Transverse colon (tissue), 4 donors: Measurements from ENCODE around the gene MRPL1. TPM values are rescaled to one million over a fixed set of nuclear protein-coding genes. Genes with fewer than 3 reads are reported as not detected.

ENCODE experiments used
- DNase-seq: peaks from one replicate; pipeline ENCODE4 v3.0.0-alpha.2; 2019
- H3K27ac ChIP-seq, 4 donors: fragments of 200-600 bp; sonication (generic); 2 replicates each; pipeline ENCODE4 v1.5.1; 2016 to 2018; ENCODE audit warnings: inconsistent platforms in 4 of 4
- H3K27me3 ChIP-seq: fragments of 200-600 bp; sonication (generic); 2 replicates; pipeline ENCODE4 v1.5.1; 2017; ENCODE audit warnings: inconsistent platforms
- H3K36me3 ChIP-seq, 4 donors: fragments of 200-600 bp; sonication (generic); 2 replicates each; pipeline ENCODE4 v1.5.1; 2017 to 2019; ENCODE audit warnings: inconsistent platforms in 4 of 4
- H3K4me1 ChIP-seq, 4 donors: fragments of 200-600 bp; sonication (generic); 2 replicates each; pipeline ENCODE4 v1.5.1; 2017 to 2020; ENCODE audit warnings: inconsistent platforms in 4 of 4
- H3K4me3 ChIP-seq, 4 donors: fragments of 200-600 bp; sonication (generic); 1 replicate in 1 of 4; 2 replicates in 3 of 4; pipeline versions ENCODE4 v1.5.1 to v1.6.1; 2017 to 2019; ENCODE audit warnings: inconsistent platforms in 4 of 4
- H3K9me3 ChIP-seq, 2 donors: fragments of 200-600 bp; sonication (generic); 2 replicates each; pipeline ENCODE4 v1.5.1; 2017 to 2019; ENCODE audit warnings: inconsistent platforms in 2 of 2
- CTCF ChIP-seq, 5 experiments: fragments of 200-600 bp in 3 of 5; fragments of 450-650 bp in 2 of 5; sonication (generic) in 3 of 5; IDR thresholded peaks; 1 replicate in 2 of 5; 2 replicates in 3 of 5; pipeline ENCODE4 v1.5.1; 2016 to 2017; ENCODE audit warnings: antibody characterized with exemption in 5 of 5, inconsistent platforms in 3 of 5, mild to moderate bottlenecking in 2 of 5, moderate library complexity in 1 of 5
- EP300 ChIP-seq: sonication (generic); formaldehyde crosslinking; IDR thresholded peaks from one replicate; pipeline ENCODE4 v1.6.1; 2017; ENCODE audit warnings: antibody characterized with exemption, low read depth
- POLR2A ChIP-seq: fragments of 450-650 bp; IDR thresholded peaks from one replicate; pipeline ENCODE4 v1.6.1; 2016; ENCODE audit warnings: antibody characterized with exemption, mild to moderate bottlenecking, moderate library complexity
- POLR2AphosphoS5 ChIP-seq, 3 donors: sonication (generic); formaldehyde crosslinking; IDR thresholded peaks; one replicate each; pipeline ENCODE4 v1.6.1; 2016; ENCODE audit warnings: antibody characterized with exemption in 3 of 3
- WGBS, 2 donors: methylation state at CpG; one replicate each; pipeline ENCODE4 v1.1.5; 2018; ENCODE audit warnings: low coverage in 1 of 2; 5-methylcytosine and 5-hydroxymethylcytosine counted together
- in situ Hi-C, 4 donors: fragments of 200-750 bp; cut with MboI; loops; one replicate each; pipeline versions ENCODE4 v1.15.0 to v1.15.1; 2017; ENCODE audit warnings: low sequenced_read_pairs in 3 of 4, low pct_ligation_motif_present in 1 of 4, low pct_unique_long_range_greater_than_20kb in 1 of 4
- intact Hi-C: fragments of 100-400 bp; cut with DNase I; formaldehyde crosslinking; loops from one replicate; pipeline ENCODE4 v1.15.1; 2023; ENCODE audit warnings: low total_unique reads
- total RNA-seq, 4 donors: library from RNA; depleted of rRNA; stranded (reverse); fragments of >200 nt; gene quantifications; one replicate each; pipeline ENCODE4 v1.1.0, GENCODE V29; 2016

MRPL1 gene
- total RNA-seq, 4 donors from 2014 or later, result 3.7 to 31.8 (median 19.6) TPM

- no peaks in the 10 kb centered on the region for H3K27me3 ChIP-seq
- no peaks in the 10 kb centered on the region for H3K9me3 ChIP-seq
- in situ Hi-C loops, result no loop called here
- no peak overlapping the region for H3K4me3 ChIP-seq
- no peaks in the 10 kb centered on the region for H3K36me3 ChIP-seq
- H3K27ac ChIP-seq, result peak overlapping the region in 2 of 4 donors; percentile 4 to 35
- TF ChIP-seq POLR2A (no peak), CTCF (IDR thresholded peaks at IDR 0.05) (no peak), POLR2AphosphoS5 (IDR thresholded peaks at IDR 0.05) (no peak), EP300 (no peak)
- intact Hi-C loops, result no loop called here
- DNase-seq, result no peak
- no peaks in the 10 kb centered on the region for H3K4me1 ChIP-seq
These were observed 35.3 kb upstream of the MRPL1 start for GRCh38 chr4:77827343-77827742.

GRCh38 chr4:77833126-77833724 is 29.4 kb upstream of the MRPL1 start:
- H3K4me1 ChIP-seq, result no peaks in the 10 kb centered on the region
- H3K27ac ChIP-seq, result no peak overlapping the region
- no peak for DNase-seq
- H3K4me3 ChIP-seq, result no peak overlapping the region
- WGBS, 2 donors, result 66 to 72% methylated on average over 2 of the region's 2 CpGs
- no peaks in the 10 kb centered on the region for H3K36me3 ChIP-seq
- no peak for TF ChIP-seq CTCF (IDR thresholded peaks at IDR 0.05)
- TF ChIP-seq POLR2AphosphoS5 (IDR thresholded peaks at IDR 0.05), result no peak
- TF ChIP-seq EP300, result no peak
- no peak for TF ChIP-seq POLR2A
- no peaks in the 10 kb centered on the region for H3K9me3 ChIP-seq
- in situ Hi-C loops, result no loop called here
- H3K27me3 ChIP-seq, result no peaks in the 10 kb centered on the region
- intact Hi-C loops, result no loop called here

GRCh38 chr4:77834403-77834802 is 28.2 kb upstream of the MRPL1 start:
- Histone ChIP-seq H3K36me3 (no peaks in the 10 kb centered on the region), H3K27me3 (no peaks in the 10 kb centered on the region), H3K9me3 (no peaks in the 10 kb centered on the region), H3K27ac (no peak overlapping the region), H3K4me3 (no peak overlapping the region), H3K4me1 (no peaks in the 10 kb centered on the region)
- 72 to 74% methylated on average over 4 of the region's 4 CpGs for WGBS, 2 donors
- no peak for DNase-seq
- intact Hi-C loops, result no loop called here
- TF ChIP-seq EP300 (no peak), POLR2A (no peak)
- in situ Hi-C loops, result no loop called here

GRCh38 chr4:77843628-77844027 is 19.0 kb upstream of the MRPL1 start:
- Histone ChIP-seq H3K27ac (no peak overlapping the region), H3K27me3 (no peaks in the 10 kb centered on the region), H3K4me3 (no peak overlapping the region), H3K4me1 (no peaks in the 10 kb centered on the region), H3K9me3 (no peaks in the 10 kb centered on the region), H3K36me3 (no peaks in the 10 kb centered on the region)
- WGBS, 2 donors, result 44 to 73% methylated on average over 1 of the region's 1 CpG
- in situ Hi-C loops, result no loop called here
- intact Hi-C loops, result no loop called here
- DNase-seq, result no peak
- TF ChIP-seq EP300 (no peak), POLR2A (no peak), CTCF (IDR thresholded peaks at IDR 0.05) (no peak), POLR2AphosphoS5 (IDR thresholded peaks at IDR 0.05) (no peak)

GRCh38 chr4:77844363-77844762 is 18.3 kb upstream of the MRPL1 start:
- Histone ChIP-seq H3K36me3 (no peaks in the 10 kb centered on the region), H3K27me3 (no peaks in the 10 kb centered on the region), H3K9me3 (no peaks in the 10 kb centered on the region), H3K4me3 (no peak overlapping the region), H3K27ac (no peak overlapping the region), H3K4me1 (no peaks in the 10 kb centered on the region)
- 96 to 100% methylated on average over 1 of the region's 1 CpG for WGBS, 2 donors
- intact Hi-C loops, result no loop called here
- TF ChIP-seq POLR2AphosphoS5 (IDR thresholded peaks at IDR 0.05) (no peak), POLR2A (no peak)
- in situ Hi-C loops, result no loop called here
- DNase-seq, result no peak
